HG03095 (cell line): Measurements from ENCODE around the gene CDH4.

Experiments
- ATAC-seq: cut with Tn5 transposase; IDR thresholded peaks from one replicate; pipeline ENCODE4 v1.9.1; 2021; ENCODE audit warnings: moderate library complexity; ENCODE audit not compliant: unreplicated experiment

The CDH4 gene

GRCh38 chr20:61924858-61925554 is 672.9 kb downstream of the CDH4 start:
- ATAC-seq, result no peak

DNA sequence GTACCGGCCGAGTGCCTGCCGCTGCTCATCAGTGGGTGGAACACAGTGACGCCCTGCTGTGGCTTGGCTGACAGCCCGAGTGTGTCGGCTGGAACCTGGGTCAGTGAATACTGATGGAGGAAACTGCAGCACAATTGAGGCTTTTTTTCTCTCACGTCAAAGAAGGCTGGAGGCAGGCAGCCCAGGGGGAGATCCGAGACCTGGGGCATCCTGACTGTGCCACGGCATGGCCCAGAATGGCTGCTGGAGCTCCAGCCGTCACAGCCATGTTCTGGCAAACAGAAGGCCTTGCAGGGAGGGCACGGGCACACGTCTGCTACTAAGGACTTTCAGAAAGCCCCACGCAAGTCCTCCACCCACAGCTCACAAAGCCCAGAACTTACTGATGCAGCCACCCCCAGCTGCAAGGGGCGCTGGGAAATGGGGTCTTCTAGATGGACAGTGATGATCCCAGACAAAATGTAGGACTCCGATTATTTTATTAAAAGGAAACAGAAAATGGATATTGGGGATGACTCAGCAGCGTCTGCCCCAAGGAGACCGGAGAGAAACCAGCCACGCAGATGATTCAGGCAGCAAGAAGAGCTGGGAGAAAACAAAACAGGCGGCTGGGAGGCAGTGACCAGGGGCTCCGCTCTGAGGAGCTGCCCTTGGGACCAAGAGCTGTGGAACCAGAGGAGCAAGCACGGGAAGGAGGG is 673.6 kb downstream of the CDH4 start:
- ATAC-seq, result no peak

- no peak for ATAC-seq
These were observed 674.2 kb downstream of the CDH4 start for GRCh38 chr20:61926253-61926613.

DNA sequence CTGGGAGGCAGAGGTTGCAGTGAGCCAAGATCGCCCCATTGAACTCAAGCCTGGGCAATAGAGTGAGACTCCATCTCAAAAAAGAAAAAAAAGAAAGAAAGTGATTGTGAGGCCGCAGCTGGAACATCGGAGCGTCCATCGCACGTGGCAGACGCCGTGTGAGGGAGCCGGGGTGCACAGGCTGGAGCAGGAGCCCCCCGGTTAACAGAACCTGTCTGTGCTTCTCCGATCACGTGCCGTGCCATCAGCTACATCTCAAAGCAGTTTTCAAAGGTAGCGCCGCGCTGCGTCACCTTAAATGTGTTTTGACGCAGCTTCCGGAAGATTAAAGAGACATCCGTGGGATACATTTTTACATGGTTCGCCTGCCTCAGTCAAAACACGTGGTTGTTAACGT is 674.7 kb downstream of the CDH4 start:
- no peak for ATAC-seq

GRCh38 chr20:61927193-61927825 is 675.2 kb downstream of the CDH4 start:
- no peak for ATAC-seq

DNA sequence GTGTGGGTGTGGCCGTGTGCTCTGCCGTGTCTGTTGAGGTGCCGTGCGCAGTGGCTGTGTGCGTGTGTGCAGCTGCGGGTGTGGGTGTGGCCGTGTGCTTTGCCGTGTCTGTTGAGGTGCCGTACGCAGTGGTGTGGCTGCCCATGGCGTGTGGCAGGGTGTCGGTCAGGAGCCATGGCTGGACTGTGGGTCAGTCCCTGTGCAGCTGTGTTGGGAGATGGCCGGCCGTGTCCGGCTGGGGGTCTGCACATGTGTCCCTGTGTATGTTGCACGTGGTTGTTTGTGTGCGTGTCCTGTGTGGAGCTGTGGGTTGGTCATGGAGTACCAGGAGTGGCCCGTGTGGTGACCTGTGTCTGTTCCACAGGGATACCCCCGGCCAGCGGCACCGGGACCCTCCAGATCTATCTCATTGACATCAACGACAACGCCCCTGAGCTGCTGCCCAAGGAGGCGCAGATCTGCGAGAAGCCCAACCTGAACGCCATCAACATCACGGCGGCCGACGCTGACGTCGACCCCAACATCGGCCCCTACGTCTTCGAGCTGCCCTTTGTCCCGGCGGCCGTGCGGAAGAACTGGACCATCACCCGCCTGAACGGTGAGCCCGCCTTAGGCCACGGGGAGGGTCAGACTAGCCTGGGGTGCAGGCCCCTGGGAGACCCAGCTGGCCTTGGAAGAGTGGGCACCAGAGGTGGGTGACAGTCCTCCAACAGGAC is 675.9 kb downstream of the CDH4 start:
- no peak for ATAC-seq

DNA sequence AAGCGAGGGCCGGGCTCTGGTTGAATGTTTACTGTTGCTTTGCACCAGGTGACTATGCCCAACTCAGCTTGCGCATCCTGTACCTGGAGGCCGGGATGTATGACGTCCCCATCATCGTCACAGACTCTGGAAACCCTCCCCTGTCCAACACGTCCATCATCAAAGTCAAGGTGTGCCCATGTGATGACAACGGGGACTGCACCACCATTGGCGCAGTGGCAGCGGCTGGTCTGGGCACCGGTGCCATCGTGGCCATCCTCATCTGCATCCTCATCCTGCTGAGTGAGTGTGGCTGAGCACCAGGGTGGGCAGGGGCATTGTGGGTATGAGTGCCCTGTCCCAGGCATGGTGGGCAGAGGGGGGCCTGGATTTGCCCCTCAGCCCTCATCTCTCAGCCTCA is 677.5 kb downstream of the CDH4 start:
- ATAC-seq, result no peak

DNA sequence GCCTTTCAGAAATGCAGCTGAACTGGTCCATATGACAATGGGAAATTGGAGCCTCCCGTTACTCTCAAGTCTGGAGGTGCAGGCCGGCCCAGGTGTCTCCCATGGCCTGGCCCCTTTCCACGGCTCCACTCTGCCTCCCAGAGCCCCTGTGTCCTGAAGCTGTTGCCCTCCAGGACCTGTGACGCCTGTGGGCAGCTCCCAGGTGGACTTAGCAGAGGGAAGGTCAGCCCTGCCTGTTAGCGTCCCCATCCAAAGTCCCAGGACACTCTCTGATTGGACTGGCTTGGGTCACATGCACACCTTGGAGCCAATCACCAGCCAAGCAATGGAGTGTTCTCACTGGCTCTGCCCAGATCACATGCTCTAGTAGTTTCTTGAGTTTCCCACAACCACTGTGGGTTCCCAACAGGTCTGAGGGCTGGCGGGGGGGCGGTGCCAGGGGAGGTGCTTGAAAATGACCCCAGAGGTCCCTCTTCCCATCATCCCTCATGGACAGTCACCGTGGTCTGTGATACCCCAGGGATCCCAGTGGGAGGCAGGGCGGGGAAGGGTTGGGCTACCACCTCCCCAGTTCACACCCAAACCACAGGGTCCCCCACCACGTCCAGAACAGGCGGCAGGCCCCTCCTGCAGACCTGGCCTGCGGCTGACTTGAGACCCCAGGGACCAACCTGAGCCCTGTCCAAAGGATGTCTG is 678.1 kb downstream of the CDH4 start:
- ATAC-seq, result no peak

DNA sequence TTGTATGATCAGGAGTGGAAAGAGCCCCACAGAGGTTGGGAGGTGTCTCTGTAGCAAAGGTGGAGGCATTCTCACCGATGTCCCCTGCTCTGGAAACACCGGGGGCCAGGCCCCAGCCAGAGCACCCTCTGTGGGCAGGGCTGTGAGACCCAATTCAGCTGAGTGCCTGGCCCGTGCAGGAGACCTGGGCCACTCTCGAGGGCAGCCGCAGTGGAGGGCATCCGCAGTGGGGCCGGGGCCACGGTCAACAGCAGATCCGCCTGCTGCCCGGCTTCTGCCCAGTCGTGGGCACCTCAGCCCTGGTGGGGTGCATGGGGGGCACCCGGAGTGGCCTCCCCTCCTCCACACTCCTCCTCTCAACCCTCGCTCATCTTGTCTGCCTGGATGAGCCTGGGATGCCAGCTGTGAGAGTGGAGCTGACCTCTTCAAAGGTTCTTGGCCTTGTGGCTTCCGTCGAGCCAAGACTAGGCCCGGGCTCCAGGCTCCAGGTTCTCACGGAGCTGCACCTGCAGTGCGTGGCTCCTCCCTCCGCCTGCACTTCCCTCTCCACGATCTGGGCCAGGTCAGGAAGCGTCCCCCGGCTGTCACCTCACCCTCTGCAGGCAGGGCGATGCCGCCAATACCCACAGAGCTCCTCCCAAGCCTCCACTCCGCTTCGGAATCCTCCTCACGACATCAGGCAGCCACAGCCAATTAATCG is 678.9 kb downstream of the CDH4 start:
- no peak for ATAC-seq

DNA sequence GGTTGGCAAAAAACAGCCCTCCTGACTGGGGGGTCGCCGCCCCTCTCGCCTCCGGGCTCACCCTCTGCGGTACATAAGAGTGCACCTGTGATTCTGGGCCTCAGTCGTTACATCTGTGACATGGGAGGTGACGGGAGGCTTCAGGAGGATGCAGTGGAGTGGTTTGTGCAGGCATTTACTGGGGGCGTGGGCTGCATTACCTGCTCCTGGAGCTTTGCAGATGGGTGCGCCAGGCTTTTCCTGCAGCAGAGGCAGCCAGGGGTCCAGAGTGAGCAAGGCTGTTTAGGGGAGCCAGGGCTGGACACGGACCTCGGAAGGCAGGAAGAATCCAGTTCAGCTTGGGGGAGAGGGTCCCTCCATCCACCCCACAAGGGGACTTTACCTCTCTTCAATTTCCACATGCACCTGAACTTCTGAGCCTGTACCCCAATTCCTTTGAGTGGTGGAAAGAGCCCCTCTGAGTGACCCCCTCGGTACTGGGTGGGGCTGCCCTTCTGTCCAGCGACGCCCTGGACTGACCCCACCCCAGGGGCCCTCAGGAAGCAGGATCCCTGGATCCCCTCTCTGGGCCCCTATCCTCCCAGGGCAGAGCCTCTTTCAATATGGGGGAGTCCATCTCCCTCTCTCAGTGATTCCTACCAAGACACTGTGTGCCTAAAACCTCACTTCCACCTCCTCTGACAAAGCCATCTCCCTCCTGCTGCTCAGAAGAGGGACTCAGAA is 679.6 kb downstream of the CDH4 start:
- no peak for ATAC-seq

- no peak for ATAC-seq
These were observed 680.1 kb downstream of the CDH4 start for GRCh38 chr20:61932199-61932592.

- no peak for ATAC-seq
These were observed 680.8 kb downstream of the CDH4 start for GRCh38 chr20:61932711-61933480.

DNA sequence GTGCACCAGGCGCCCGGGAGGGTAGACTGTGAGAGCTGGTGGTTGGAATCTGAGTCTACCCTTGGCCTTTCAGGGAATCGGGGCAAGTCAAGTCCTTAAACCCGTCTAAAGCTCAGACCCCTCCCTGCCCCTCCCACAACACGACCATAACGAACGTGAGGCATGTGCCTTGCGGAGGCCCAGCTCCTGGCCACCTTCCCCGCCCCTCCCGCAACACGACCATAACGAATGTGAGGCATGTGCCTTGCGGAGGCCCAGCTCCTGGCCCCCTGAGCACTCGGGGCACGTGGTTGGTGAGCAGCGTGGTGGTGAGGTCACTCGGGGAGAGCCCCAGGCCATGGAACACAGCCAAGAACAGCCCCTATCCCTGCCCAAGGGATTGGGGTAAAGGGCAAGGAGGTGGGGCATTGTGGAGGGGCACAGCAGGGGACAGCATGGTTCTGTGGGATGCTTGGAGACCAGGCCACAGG is 681.5 kb downstream of the CDH4 start:
- ATAC-seq, result no peak

DNA sequence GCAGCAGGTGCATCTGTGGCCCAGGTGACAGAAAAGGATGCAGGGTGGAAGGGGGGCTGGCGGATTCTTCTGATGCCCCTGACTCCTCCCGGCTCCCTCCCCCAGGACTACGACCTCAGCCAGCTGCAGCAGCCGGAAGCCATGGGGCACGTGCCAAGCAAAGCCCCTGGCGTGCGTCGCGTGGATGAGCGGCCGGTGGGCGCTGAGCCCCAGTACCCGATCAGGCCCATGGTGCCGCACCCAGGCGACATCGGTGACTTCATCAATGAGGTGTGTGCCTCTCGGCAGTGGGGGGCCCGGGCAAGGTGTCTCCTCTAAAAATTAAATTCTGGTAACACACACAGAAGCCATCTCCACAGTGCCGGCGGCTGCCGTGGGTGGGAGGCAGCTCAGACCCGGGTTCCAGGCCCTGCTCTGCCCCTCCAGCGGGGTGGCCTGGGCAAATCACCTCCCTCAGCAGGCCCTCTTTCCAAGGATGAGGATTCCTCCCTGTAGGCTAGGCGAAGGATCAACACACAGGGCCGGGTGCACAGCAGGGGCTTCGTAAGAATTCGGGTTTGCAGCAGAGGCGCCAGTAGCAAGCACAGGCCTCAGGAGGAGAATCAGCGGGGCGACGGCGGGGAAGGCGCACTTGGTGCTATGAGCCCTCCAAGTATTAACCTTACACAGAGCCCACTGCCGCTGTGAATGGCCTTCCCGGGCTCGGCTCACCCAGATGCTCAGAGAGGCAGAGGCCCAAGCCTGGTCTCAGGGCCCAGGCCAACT is 682.1 kb downstream of the CDH4 start:
- ATAC-seq, result no peak

DNA sequence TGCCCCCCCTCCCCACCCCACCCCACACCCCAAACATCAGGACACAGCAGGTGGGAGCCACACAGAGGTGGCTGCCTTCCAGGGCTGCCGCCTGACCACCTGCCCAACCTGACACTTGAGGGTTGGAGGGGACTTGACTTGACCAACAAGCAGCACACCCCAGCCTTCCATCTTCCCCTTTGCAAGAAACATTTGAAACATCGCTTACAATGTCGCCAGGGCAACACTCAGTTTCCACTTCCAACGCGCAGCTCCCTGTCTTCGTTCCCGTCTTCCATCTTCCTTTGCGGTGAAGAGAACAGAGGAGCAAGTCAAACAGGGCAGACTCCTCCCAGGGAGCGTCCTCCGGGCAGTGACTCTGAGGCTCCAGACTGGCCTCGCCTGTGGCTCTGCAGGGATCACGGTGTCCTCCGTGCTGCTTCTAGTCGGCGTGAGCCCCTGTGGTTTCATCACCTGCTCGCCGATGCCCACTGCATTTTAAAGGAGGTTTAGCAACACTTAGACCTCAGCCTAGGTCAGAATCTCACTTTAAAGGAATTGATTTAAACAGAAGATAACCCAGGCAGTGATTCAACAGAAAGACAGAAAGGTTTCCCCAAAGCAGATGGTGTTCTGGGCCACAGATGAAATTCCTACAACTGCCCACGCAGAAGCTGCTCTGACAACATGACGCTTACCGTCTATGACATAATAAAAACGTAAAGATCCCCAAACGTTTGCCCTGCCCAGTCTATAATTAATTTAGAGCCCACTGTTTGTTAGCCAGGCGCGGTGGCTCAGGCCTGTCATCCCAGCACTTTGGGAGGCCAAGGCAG is 682.9 kb downstream of the CDH4 start:
- ATAC-seq, result no peak

- no peak for ATAC-seq
These were observed 684.1 kb downstream of the CDH4 start for GRCh38 chr20:61935926-61936700.

DNA sequence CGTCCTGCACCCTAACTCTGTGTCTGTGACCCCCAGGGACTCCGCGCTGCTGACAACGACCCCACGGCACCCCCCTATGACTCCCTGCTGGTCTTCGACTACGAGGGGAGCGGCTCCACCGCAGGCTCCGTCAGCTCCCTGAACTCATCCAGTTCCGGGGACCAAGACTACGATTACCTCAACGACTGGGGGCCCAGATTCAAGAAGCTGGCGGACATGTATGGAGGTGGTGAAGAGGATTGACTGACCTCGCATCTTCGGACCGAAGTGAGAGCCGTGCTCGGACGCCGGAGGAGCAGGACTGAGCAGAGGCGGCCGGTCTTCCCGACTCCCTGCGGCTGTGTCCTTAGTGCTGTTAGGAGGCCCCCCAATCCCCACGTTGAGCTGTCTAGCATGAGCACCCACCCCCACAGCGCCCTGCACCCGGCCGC is 684.7 kb downstream of the CDH4 start:
- ATAC-seq, result no peak
